Spinal cord (tissue), 10 donors: ENCODE results near the gene CYTH3. TPM values are rescaled to one million over a fixed set of nuclear protein-coding genes. Genes with fewer than 3 reads are reported as not detected.

ENCODE experiments used
- DNase-seq, 6 donors: peaks; one replicate each; pipeline versions ENCODE4 v3.0.0 to v3.0.0-alpha.2; 2013 to 2015; ENCODE audit warnings: low spot score in 6 of 6, low read depth in 4 of 6
- H3K27ac ChIP-seq: one replicate; pipeline ENCODE4 v1.5.1; 2013; ENCODE audit warnings: low read depth, low read length, control low read depth
- H3K27me3 ChIP-seq: one replicate; pipeline ENCODE4 v1.6.1; 2013; ENCODE audit warnings: low read length; ENCODE audit not compliant: control insufficient read depth, insufficient read depth
- H3K36me3 ChIP-seq: one replicate; pipeline ENCODE4 v1.6.1; 2013; ENCODE audit warnings: low read length; ENCODE audit not compliant: control insufficient read depth, insufficient read depth
- H3K4me1 ChIP-seq: one replicate; pipeline ENCODE4 v1.6.1; 2013; ENCODE audit warnings: low read length; ENCODE audit not compliant: control insufficient read depth, insufficient read depth
- H3K4me3 ChIP-seq: one replicate; pipeline ENCODE4 v1.5.1; 2013; ENCODE audit warnings: low read depth, low read length, control low read depth
- H3K9me3 ChIP-seq: one replicate; pipeline ENCODE4 v1.6.1; 2013; ENCODE audit warnings: low read length; ENCODE audit not compliant: control insufficient read depth, insufficient read depth
- WGBS: methylation state at CpG from one replicate; pipeline ENCODE4 v1.1.5; 2013; ENCODE audit warnings: missing lambda C conversion rate; ENCODE audit not compliant: insufficient coverage; 5-methylcytosine and 5-hydroxymethylcytosine counted together
- polyA plus RNA-seq, 2 donors: library from polyadenylated mRNA; unstranded; fragments of 120-200 nt; gene quantifications; one replicate each; pipeline ENCODE4 v1.2.1, GENCODE V29; 2013; ENCODE audit not compliant: insufficient read length in 2 of 2
- total RNA-seq, 2 donors: library from RNA; depleted of rRNA in 1 of 2; stranded (reverse); fragments of 120-200 nt in 1 of 2; fragments of >200 nt in 1 of 2; gene quantifications; one replicate each; pipeline versions ENCODE4 v1.2.3 to v1.2.4, GENCODE V29; 2013 to 2014
- donor health status: healthy.

The CYTH3 gene
- total and polyA plus RNA-seq, 4 donors, result 24.8 to 41.9 (median 31.3) TPM

DNA sequence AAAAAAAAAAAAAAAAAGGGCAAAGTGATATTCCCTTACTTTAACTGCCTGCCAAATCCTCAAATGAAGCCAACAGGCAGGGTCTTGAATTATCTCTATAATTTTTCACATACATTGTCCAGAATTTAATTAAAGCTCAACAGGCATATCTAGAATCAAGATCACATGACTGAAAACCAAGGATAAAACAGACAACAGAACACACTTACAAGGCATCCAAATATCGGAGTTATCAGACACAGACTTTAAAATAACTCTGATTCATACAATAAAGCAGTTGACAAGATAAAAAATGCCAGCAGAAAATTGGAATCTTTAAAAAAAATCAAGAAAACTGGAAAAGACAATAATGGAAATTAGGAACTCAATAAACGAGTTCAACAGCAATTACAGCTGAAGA, 10.7 kb downstream of the CYTH3 start:
- Histone ChIP-seq H3K36me3 (no peaks in the 10 kb centered on the region), H3K27me3 (no peaks in the 10 kb centered on the region), H3K4me3 (no peak overlapping the region), H3K9me3 (no peaks in the 10 kb centered on the region), H3K4me1 (peaks cover 11% of the 10 kb centered on the region), H3K27ac (peak overlapping the region; percentile 10)
- WGBS, result no CpG with 5 or more reads among the region's 2 CpGs
- DNase-seq, result no peak

GRCh38 chr7:6260291-6261187, 11.9 kb downstream of the CYTH3 start:
- H3K4me1 ChIP-seq, result peaks cover 11% of the 10 kb centered on the region
- no peaks in the 10 kb centered on the region for H3K9me3 ChIP-seq
- WGBS, result 82% methylated on average over 5 of the region's 6 CpGs
- DNase-seq, result peak in 1 of 6 donors; percentile 50
- peak overlapping the region; percentile 21 for H3K27ac ChIP-seq
- no peaks in the 10 kb centered on the region for H3K36me3 ChIP-seq
- H3K4me3 ChIP-seq, result no peak overlapping the region
- no peaks in the 10 kb centered on the region for H3K27me3 ChIP-seq

DNA sequence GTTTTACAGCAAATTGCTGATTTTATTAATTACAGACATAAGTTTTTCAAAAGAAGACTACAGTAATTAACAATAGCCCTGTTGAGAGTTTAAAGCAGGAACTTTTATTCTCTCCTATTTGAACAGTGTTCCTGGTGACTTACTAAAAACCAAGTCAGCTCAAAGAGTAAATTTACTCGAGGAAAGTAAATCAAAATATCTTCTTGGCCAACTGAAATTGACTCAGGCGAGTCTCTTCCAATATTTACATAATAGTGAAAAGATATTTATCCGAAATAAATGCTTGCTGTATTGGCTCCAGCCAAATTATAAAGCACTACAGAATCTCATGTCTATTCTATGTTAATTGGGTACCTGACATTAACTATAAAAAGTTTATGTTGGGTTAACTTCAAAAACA, 13.2 kb downstream of the CYTH3 start:
- no peaks in the 10 kb centered on the region for H3K27me3 ChIP-seq
- peaks cover 13% of the 10 kb centered on the region for H3K4me1 ChIP-seq
- DNase-seq, result no peak
- no peaks in the 10 kb centered on the region for H3K36me3 ChIP-seq
- no peak overlapping the region for H3K4me3 ChIP-seq
- H3K9me3 ChIP-seq, result no peaks in the 10 kb centered on the region
- WGBS, result no CpG with 5 or more reads among the region's 3 CpGs
- H3K27ac ChIP-seq, result peak overlapping the region; percentile 71

DNA sequence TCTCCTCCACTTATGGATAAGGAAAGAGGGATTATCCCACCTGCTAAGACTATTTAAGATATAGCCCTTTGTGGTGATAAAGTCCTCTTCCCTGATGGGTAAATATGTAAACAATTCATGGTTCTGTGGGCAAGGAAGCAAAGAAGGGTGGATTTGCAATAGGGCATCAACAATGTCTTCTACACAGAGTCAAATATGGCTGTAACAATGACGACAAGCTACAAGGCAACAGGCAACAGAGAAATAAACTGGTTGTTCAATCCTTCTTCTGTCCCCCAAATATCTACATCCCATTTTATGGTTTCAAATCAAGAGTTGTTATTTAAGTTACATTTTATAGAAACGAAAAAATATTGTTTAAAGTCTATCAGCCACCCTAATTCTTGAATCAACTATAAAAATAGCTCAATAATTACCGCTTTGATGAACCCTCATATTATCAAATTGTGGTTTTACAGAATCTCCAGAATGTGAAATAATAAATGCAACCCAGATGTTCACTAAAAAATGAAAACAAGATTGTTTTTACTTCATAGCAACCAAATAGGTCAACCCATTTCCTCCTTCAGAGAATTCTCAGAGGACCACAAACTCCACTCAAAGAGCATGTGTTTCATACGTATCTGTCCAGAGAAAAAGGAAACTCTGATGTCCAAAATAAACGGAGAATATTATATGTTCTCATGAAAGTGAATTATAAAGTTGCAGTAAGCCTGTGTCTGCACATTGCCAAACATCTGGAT, 13.8 kb downstream of the CYTH3 start:
- WGBS, result no CpG with 5 or more reads among the region's 5 CpGs
- Histone ChIP-seq H3K36me3 (no peaks in the 10 kb centered on the region), H3K4me1 (peaks cover 13% of the 10 kb centered on the region), H3K4me3 (no peak overlapping the region), H3K27ac (peak overlapping the region; percentile 71), H3K27me3 (no peaks in the 10 kb centered on the region), H3K9me3 (no peaks in the 10 kb centered on the region)
- DNase-seq, result peak in 1 of 6 donors; percentile 43

- Histone ChIP-seq H3K27me3 (no peaks in the 10 kb centered on the region), H3K27ac (peak overlapping the region; percentile 18), H3K4me3 (no peak overlapping the region), H3K9me3 (no peaks in the 10 kb centered on the region), H3K36me3 (no peaks in the 10 kb centered on the region), H3K4me1 (peaks cover 13% of the 10 kb centered on the region)
- DNase-seq, result no peak
- WGBS, result 100% methylated on average over 2 of the region's 4 CpGs
Observed at GRCh38 chr7:6257675-6258074, 14.7 kb downstream of the CYTH3 start.

GRCh38 chr7:6256677-6257535, 15.5 kb downstream of the CYTH3 start:
- H3K9me3 ChIP-seq, result no peaks in the 10 kb centered on the region
- peaks cover 13% of the 10 kb centered on the region for H3K4me1 ChIP-seq
- DNase-seq, result no peak
- 71% methylated on average over 5 of the region's 9 CpGs for WGBS
- peak overlapping the region; percentile 18 for H3K27ac ChIP-seq
- no peaks in the 10 kb centered on the region for H3K36me3 ChIP-seq
- H3K4me3 ChIP-seq, result no peak overlapping the region
- no peaks in the 10 kb centered on the region for H3K27me3 ChIP-seq

DNA sequence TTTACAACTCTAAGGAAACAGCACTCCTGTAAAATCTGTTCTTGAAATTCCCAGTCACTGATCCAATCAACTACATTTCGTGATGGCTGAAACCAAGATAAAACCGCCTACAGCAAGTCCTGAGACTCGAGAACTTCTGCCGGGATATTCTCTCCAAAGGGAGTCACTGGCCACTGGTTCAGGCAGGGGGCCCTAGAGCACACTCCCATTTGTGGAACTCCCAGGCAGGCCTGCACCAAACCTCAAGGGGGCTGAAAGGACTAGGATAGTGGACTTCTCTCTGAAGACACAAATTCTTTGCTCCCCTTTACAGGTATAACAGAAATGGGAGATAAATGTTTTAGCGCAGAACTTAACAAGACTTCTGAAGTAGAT, 16.3 kb downstream of the CYTH3 start:
- H3K4me3 ChIP-seq, result no peak overlapping the region
- no peaks in the 10 kb centered on the region for H3K27me3 ChIP-seq
- H3K4me1 ChIP-seq, result peaks cover 10% of the 10 kb centered on the region
- DNase-seq, result no peak
- no peaks in the 10 kb centered on the region for H3K9me3 ChIP-seq
- 72% methylated on average over 2 of the region's 5 CpGs for WGBS
- H3K36me3 ChIP-seq, result no peaks in the 10 kb centered on the region
- H3K27ac ChIP-seq, result no peak overlapping the region

DNA sequence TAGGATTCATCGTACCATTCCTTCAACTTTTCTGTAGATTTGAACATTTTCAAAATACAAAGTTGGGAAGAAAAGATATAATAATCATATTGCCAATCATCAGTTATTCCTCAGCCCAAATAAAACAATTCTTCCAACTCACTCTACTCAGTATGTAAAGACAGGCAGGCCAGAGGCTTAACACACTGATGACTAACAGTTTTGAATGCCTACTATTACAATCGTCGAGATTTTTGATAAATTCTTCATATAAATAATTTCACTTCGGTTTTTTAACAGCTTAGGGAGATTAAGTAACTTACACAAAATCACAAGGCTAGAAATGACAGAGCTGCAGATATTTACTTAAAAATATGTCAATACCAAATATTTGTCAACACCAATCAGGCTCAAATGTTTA, 17.6 kb downstream of the CYTH3 start:
- Histone ChIP-seq H3K36me3 (no peaks in the 10 kb centered on the region), H3K9me3 (no peaks in the 10 kb centered on the region), H3K4me1 (peaks cover 7% of the 10 kb centered on the region), H3K27ac (no peak overlapping the region), H3K4me3 (no peak overlapping the region), H3K27me3 (no peaks in the 10 kb centered on the region)
- DNase-seq, result no peak
- no CpG with 5 or more reads among the region's 4 CpGs for WGBS

DNA sequence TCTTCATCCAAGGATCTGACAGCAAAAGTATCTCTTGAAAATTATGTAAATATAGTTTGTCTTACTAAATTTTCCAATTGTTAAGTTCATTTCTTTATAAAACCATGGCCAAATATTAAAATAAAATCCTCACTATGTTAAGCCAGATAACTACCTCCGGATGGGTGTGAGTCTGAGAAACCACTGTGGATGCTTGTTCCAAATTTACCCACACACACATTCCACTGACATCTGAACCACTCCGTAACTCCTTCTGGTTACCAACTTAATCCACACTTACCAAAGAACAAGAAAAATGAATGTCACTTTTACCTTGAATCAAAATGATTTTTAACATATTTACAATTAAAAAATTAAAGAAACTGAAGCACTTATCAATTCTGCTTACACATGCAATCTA, 19.7 kb downstream of the CYTH3 start:
- no peak for DNase-seq
- Histone ChIP-seq H3K4me1 (peaks cover 3% of the 10 kb centered on the region), H3K27me3 (no peaks in the 10 kb centered on the region), H3K36me3 (no peaks in the 10 kb centered on the region), H3K27ac (peak overlapping the region; percentile 26), H3K4me3 (no peak overlapping the region), H3K9me3 (no peaks in the 10 kb centered on the region)
- no CpG with 5 or more reads among the region's 2 CpGs for WGBS
